ENCODE measurements around the gene RNF167. TPM values are rescaled to one million over a fixed set of nuclear protein-coding genes. Genes with fewer than 3 reads are reported as not detected.
A peak's percentile ranks its signal among the peaks of the same experiment; 100 is the strongest.

Gene RNF167
- polyA plus RNA-seq, 1 experiment: 63.1 TPM

DNA sequence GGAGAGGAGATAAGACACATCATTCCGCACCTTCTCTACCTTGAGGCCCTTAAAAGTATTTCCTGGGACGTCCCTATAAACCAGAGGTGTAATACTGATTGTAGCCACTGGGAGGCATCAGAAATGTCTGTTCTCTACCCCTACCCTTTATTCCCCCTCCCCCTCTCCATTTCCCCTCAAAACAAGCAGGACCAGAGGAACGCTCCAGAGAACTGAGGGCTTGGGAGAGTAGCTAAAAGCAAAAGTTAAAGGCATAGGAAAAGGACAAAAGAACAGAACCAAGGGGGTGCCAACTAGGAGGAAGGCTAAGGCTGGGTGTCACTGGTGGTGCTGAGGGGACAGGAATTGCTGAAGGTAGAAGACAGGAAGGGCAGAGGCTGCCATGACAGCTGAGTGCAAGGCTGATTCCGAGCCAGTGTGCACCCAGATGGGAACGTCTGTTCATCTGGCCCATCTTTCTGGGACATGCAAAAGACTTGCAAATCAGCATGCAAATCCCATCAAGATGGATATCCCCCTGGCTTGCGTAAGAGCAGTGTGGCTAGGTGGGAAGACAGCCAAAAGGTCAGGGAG lies 40.7 kb downstream of the RNF167 start:
- TF ChIP-seq, protein P1, sequence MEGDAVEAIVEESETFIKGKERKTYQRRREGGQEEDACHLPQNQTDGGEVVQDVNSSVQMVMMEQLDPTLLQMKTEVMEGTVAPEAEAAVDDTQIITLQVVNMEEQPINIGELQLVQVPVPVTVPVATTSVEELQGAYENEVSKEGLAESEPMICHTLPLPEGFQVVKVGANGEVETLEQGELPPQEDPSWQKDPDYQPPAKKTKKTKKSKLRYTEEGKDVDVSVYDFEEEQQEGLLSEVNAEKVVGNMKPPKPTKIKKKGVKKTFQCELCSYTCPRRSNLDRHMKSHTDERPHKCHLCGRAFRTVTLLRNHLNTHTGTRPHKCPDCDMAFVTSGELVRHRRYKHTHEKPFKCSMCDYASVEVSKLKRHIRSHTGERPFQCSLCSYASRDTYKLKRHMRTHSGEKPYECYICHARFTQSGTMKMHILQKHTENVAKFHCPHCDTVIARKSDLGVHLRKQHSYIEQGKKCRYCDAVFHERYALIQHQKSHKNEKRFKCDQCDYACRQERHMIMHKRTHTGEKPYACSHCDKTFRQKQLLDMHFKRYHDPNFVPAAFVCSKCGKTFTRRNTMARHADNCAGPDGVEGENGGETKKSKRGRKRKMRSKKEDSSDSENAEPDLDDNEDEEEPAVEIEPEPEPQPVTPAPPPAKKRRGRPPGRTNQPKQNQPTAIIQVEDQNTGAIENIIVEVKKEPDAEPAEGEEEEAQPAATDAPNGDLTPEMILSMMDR (IDR thresholded peaks at IDR 0.05; ENCODE audit: low read depth, low read length): peak; percentile 71
- no peaks in the 10 kb centered on the region for H3K27me3 ChIP-seq (ENCODE audit: control insufficient read depth, insufficient read depth, low read length)
- ChIA-PET CTCF (interaction anchor here (0.6 to 3.5 kb wide), 13 partner anchors 9 to 81 kb away, joined by 3 to 46 read pairs (median 4); partner anchors contain the start of gene SLC52A1), POLR2A (no interaction called here)
- H3K4me3 ChIP-seq (ENCODE audit: low read depth, low read length): no peak overlapping the region
- no peak overlapping the region for H3K27ac ChIP-seq (ENCODE audit: low read depth, low read length)
- DNase-seq (ENCODE audit: low read depth, low spot score): no peak
- H3K9me3 ChIP-seq (ENCODE audit: control insufficient read depth, insufficient read depth, low read length): no peaks in the 10 kb centered on the region

DNA sequence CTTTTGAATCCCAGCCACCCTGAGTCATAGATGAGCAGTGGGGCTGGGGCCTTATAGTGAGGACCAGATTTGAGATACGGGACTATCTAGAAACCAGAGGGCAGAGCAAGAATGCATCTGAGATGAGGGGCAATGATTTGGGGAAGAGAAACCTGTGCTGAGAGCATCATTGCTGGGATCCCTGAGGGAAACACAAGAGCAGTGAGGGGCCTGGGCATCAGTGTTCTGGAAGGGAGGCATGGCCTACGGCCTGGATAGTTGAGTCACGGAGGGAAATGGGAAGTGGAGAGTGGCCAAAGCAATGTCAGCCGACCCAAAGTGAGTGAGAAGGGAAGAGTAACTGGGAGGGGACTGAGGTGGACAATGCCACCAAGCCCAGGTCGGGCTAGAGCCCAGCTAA lies 42.2 kb downstream of the RNF167 start:
- CTCF ChIA-PET: no interaction called here

GRCh38 chr17:4986403-4986802 lies 46.3 kb downstream of the RNF167 start:
- ChIA-PET POLR2A (interaction anchor here (1.2 to 3.1 kb wide), 3 partner anchors 11 to 73 kb away, joined by 5 to 11 read pairs (median 6); partner anchors contain the start of genes INCA1, KIF1C and SPAG7), CTCF (interaction anchor here (0.8 to 1.9 kb wide), 5 partner anchors 8 to 77 kb away, joined by 3 to 6 read pairs (median 3); no protein-coding TSS in a partner anchor)
- peak overlapping the region; percentile 85 for H3K4me3 ChIP-seq (ENCODE audit: low read depth, low read length)
- no peaks in the 10 kb centered on the region; the same call in 1 of the 2 replicates for H3K9me3 ChIP-seq (ENCODE audit: control insufficient read depth, insufficient read depth, low read length)
- H3K27me3 ChIP-seq (ENCODE audit: control insufficient read depth, insufficient read depth, low read length): no peaks in the 10 kb centered on the region
- TF ChIP-seq, protein P1 (IDR thresholded peaks at IDR 0.05; ENCODE audit: low read depth, low read length): no peak
- DNase-seq (ENCODE audit: low read depth, low spot score): no peak
- no peak overlapping the region for H3K27ac ChIP-seq (ENCODE audit: low read depth, low read length)

More for the DNA sequence above, 42.2 kb downstream of the RNF167 start:
- H3K27me3 ChIP-seq (ENCODE audit: control insufficient read depth, insufficient read depth, low read length): no peaks in the 10 kb centered on the region
- TF ChIP-seq, protein P1 (IDR thresholded peaks at IDR 0.05; ENCODE audit: low read depth, low read length): no peak
- H3K9me3 ChIP-seq (ENCODE audit: control insufficient read depth, insufficient read depth, low read length): no peaks in the 10 kb centered on the region
- POLR2A ChIA-PET: no interaction called here
- DNase-seq (ENCODE audit: low read depth, low spot score): no peak
- H3K4me3 ChIP-seq (ENCODE audit: low read depth, low read length): no peak overlapping the region
- no peak overlapping the region for H3K27ac ChIP-seq (ENCODE audit: low read depth, low read length)

DNA sequence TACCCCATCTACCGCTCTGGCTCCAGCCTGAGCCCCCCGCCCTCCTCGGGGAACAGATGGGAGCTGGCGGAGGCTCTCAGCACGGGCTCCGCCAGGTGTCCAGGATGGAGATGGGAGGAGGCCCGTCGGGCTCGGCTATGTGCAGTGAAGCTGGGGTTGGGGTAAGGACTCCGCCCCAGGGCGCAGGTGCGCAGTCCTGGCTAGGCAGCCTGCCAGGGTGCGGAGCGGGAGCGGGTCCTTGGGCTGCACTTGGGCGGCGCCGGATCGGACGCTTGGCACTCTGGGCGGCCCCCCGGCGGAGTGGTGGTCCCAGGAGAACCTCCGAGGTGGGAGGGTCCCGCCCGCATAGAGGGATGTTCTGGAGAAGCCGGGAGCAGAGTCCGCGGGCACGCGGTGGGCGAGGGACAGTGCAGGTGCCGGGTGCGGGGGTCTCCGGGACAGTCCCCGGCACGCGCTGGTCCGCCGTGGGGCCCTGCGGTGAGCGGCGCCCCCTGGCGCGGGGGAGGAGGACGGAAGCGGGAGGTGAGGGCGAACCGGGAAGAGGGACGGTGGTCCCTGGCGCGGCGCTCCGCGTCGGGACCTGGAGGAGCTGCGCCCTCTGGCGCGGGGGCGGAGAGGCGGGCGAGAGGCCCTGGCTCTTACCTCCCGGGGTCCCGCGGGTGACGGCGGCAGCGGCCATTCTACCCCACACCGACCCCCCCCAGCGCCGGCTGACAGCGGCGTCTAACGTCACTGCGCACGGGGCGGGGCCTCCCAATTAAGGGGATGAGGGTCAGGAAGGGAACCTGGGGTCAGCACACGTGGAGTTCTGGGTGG lies 47.1 kb downstream of the RNF167 start, which contains the start of gene CAMTA2:
CAMTA2 (minus strand) TSS at position 725 of the 816 bp plus-strand sequence. CDS start 1,453 bp downstream, outside the sequence.
- CTCF ChIA-PET: interaction anchor here (0.7 to 1.9 kb wide), 12 partner anchors 8 to 78 kb away, joined by 3 to 6 read pairs (median 4); partner anchors contain the start of genes INCA1, KIF1C and SLC25A11
- DNase-seq (ENCODE audit: low read depth, low spot score): no peak
- H3K9me3 ChIP-seq (ENCODE audit: control insufficient read depth, insufficient read depth, low read length): no peaks in the 10 kb centered on the region; the same call in 1 of the 2 replicates
- H3K27ac ChIP-seq (ENCODE audit: low read depth, low read length): peak within 1 kb of the TSS; percentile 52
- POLR2A ChIA-PET: interaction anchor here (1.2 to 3.1 kb wide), 4 partner anchors 10 to 72 kb away, joined by 4 to 11 read pairs (median 6); partner anchors contain the start of genes INCA1, KIF1C and SPAG7
- TF ChIP-seq, protein P1 (IDR thresholded peaks at IDR 0.05; ENCODE audit: low read depth, low read length): peak; percentile 62
- H3K27me3 ChIP-seq (ENCODE audit: control insufficient read depth, insufficient read depth, low read length): no peaks in the 10 kb centered on the region
- H3K4me3 ChIP-seq (ENCODE audit: low read depth, low read length): peak within 1 kb of the TSS; percentile 85

All from AG04450 (cell line).